GM10266 (cell line): ENCODE results near the gene SLC49A4.

ENCODE experiments used
- DNase-seq: peaks from one replicate; pipeline ENCODE4 v3.0.0; 2012; ENCODE audit errors: extremely low spot score
- TF ChIP-seq, protein P1 (sequence below): IDR thresholded peaks from 2 replicates; pipeline ENCODE4 v1.5.1; 2012; ENCODE audit warnings: mild to moderate bottlenecking, low read depth; ENCODE audit not compliant: control insufficient read depth, insufficient read depth; ENCODE audit errors: missing control alignments

Gene SLC49A4

DNA sequence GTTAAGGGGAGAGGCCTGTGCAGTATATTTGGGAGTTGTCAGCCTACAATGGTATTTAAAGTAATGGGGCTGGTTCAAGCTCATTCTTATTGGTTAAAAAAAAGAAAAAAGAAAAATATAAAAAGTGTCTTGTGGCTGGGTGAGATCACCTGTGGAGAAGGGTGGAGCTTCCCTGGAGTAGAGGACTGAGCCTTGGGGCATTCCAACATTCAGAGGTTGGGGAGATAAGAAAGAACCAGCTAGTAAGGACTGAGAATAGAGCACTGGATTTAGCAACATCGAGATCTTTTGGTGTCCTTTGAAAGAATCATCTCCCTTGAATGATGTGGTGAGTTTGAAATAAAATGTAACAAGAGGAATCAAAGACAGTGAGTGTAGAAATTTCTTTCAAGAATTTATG lies 5.2 kb downstream of the SLC49A4 start:
- DNase-seq, result no peak
- TF ChIP-seq, protein P1, sequence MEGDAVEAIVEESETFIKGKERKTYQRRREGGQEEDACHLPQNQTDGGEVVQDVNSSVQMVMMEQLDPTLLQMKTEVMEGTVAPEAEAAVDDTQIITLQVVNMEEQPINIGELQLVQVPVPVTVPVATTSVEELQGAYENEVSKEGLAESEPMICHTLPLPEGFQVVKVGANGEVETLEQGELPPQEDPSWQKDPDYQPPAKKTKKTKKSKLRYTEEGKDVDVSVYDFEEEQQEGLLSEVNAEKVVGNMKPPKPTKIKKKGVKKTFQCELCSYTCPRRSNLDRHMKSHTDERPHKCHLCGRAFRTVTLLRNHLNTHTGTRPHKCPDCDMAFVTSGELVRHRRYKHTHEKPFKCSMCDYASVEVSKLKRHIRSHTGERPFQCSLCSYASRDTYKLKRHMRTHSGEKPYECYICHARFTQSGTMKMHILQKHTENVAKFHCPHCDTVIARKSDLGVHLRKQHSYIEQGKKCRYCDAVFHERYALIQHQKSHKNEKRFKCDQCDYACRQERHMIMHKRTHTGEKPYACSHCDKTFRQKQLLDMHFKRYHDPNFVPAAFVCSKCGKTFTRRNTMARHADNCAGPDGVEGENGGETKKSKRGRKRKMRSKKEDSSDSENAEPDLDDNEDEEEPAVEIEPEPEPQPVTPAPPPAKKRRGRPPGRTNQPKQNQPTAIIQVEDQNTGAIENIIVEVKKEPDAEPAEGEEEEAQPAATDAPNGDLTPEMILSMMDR, result no peak

DNA sequence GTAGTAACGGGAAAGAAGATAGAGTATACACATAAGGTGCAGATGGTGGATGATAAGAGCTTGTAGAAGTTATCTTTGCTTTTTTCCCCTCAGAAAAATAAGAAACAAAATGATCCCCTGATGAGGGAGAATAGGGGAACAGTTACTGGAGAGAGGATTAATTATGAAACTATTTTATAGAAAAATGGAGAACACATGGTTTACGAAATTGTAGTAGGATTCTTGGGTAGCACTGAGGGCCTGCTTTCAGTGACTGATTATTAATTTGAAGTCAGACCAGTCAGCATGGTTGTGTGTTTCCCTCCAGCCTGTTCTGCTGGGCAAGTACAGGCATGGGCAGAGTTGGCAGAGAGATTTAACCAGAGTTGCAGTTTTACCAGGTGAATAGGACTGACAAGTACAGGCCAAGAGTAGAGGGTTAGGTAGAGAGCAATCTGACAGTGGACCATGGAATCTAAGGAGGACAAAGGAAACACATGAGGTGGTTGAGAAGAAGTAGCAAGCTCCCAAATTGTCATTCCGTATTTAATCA lies 5.9 kb downstream of the SLC49A4 start:
- TF ChIP-seq, protein P1, result no peak
- DNase-seq, result no peak

DNA sequence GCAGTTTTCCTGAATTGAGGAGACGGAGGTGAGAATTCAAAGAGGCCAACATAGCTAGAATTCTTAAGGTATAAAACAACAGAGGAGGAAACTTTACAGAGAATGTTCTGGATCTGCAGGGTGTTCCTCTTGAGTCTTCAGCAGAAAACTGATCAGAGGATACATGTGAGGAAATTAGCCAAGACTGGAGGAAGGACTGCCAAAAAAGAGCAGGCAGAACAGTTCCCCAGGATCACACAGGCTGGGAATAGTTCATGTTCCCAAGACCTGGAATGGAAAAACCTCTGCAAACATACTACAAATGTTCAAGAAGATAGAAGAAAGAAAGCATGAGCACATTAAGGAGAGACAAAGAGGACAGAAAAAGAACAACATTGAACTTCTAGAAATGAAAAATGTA lies 7.5 kb downstream of the SLC49A4 start:
- no peak for DNase-seq
- TF ChIP-seq, protein P1, result no peak

DNA sequence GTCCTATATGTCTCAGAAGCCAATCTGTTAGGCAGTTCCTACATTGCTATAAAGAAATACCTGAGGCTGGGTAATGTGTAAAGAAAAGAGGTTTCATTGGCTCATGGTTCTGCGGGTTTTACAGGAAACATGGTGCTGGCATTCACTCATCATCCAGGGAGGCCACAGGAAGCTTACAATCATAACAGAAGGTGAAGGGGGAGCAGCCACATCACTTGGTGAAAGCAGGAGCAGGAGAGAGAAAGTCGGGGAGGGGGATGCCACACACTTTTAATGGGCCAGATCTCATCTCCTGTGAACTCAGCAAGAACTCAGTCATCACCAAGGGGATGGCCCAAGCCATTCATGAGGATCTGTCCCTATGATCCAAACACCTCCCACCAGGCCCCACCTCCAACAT lies 9.1 kb downstream of the SLC49A4 start:
- no peak for DNase-seq
- TF ChIP-seq, protein P1, result no peak

DNA sequence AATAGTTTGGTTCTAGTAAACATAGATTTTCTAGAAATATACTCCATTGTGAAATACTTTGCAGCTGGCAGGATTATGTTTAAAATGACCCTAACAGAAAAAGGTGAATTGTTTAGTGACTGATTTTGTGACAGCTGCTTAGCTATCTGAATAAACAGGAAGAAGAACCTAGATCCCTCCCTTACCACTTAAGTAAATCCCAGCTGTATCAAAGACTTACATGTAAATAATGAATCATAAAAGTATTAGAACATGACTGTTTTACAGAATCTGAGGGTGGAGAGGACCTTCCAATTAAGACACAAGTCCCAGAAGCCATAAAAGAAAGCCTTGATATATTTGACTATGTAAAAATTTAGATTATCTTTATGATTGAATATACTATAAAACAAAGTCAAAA lies 15.9 kb downstream of the SLC49A4 start:
- TF ChIP-seq, protein P1, result no peak
- no peak for DNase-seq

DNA sequence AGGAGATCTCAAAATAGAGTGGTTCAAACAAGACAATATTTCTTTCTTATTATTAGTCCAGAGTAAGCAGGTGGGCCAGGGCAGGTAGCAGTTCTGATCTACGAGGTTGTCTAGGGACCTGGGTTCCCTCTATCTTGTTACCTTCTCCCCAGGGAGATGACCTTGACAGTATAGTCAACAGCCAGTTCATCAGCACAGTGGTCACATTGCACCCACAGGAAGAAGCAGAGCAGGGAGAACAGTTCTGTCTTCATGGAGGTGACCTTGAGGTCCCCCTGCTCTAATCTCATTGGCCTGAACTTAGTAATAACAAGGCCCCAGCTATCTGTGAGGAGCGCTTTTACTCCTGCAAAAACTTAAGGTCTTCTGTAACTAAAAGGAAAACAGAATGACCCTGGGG lies 21.7 kb downstream of the SLC49A4 start:
- no peak for DNase-seq
- TF ChIP-seq, protein P1, result no peak

DNA sequence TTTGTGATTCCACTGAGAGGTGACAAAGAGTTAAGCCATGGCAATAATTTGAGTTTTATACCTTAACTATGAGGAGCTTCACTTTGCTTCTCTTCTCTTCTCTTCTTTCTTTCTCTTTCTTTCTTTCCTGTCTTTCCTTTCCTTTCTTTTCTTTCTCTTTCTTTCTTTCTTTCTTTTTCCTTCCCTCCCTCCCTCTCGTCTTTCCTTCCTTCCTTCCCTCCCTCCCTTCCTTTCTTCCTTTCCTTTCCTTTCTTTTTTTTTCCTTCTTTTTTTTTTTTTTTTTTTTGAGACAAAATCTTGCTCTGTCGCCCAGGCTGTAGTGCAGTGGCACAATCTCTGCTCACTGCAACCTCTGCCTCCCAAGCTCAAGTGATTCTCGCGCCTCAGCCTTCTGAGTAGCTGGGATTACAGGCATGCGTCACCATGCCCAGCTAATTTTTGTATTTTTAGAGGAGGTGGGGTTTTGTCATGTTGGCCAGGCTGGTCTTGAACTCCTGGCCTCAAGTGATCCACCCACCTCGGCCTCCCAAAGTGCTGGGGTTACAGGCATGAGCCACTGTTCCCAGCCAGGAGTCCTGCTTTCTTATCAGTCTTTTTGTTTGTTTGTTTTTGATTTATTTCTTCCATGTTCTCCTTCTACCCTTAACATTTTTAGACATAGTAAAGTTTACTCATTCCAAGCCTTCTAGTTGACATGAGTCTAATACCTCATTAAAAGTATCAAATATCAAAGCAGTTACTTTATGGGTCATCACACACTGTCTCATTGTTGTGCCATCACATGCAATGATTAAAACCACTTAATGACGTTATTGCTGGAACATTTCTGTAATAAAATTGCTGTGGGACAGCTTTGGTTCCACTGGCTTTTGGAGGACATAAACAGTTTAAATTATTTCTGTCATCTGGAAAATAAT lies 29.9 kb downstream of the SLC49A4 start:
- TF ChIP-seq, protein P1, result no peak
- DNase-seq, result no peak
